GM19324 (cell line): ENCODE measurements around the gene ERP44.
"Not testable (repeated sequence)": the region's sequence is repeated elsewhere in the genome, so short reads cannot be mapped to it uniquely, and the experiment has no call there.

ENCODE experiments used
- ATAC-seq: cut with Tn5 transposase; IDR thresholded peaks from one replicate; pipeline ENCODE4 v1.9.1; 2021; ENCODE audit warnings: mild to moderate bottlenecking, moderate library complexity; ENCODE audit not compliant: unreplicated experiment, low FRiP score

ERP44 gene

GRCh38 chr9:100070104-100071041, 28.4 kb downstream of the ERP44 start:
- no peak for ATAC-seq

GRCh38 chr9:100069068-100069467, 29.7 kb downstream of the ERP44 start:
- ATAC-seq = not testable (repeated sequence)

- not testable (repeated sequence) for ATAC-seq
Observed at GRCh38 chr9:100067990-100068389, 30.8 kb downstream of the ERP44 start.

- ATAC-seq = peak; percentile 73
Observed at GRCh38 chr9:100066539-100066938, 32.3 kb downstream of the ERP44 start.

- no peak for ATAC-seq
Observed at GRCh38 chr9:100064872-100065581, 33.8 kb downstream of the ERP44 start.

GRCh38 chr9:100063185-100063584, 35.6 kb downstream of the ERP44 start:
- ATAC-seq = no peak

- not testable (repeated sequence) for ATAC-seq
Observed at GRCh38 chr9:100062683-100063082, 36.1 kb downstream of the ERP44 start.

GRCh38 chr9:100058699-100059579, 39.9 kb downstream of the ERP44 start:
- ATAC-seq = peak; percentile 72

GRCh38 chr9:100057624-100058023, 41.2 kb downstream of the ERP44 start:
- no peak for ATAC-seq

- no peak for ATAC-seq
Observed at GRCh38 chr9:100056561-100056960, 42.2 kb downstream of the ERP44 start.

GRCh38 chr9:100052375-100052774, 46.4 kb downstream of the ERP44 start:
- no peak for ATAC-seq

- no peak for ATAC-seq
Observed at GRCh38 chr9:100049551-100049950, 49.2 kb downstream of the ERP44 start.

GRCh38 chr9:100038472-100038871, 60.3 kb downstream of the ERP44 start:
- no peak for ATAC-seq

GRCh38 chr9:100033877-100034551, 64.8 kb downstream of the ERP44 start:
- no peak for ATAC-seq

GRCh38 chr9:100030548-100030947, 68.3 kb downstream of the ERP44 start:
- ATAC-seq = no peak

GRCh38 chr9:100029251-100029650, 69.5 kb downstream of the ERP44 start:
- no peak for ATAC-seq

- peak; percentile 83 for ATAC-seq
Observed at GRCh38 chr9:100028201-100028784, 70.5 kb downstream of the ERP44 start.

- ATAC-seq = no peak
Observed at GRCh38 chr9:100027543-100027942, 71.3 kb downstream of the ERP44 start.

GRCh38 chr9:100021931-100022330, 76.9 kb downstream of the ERP44 start:
- ATAC-seq = no peak
